ENCODE data around the gene LCE3C. TPM values are rescaled to one million over a fixed set of nuclear protein-coding genes. Genes with fewer than 3 reads are reported as not detected.
"Not testable (repeated sequence)": the region's sequence is repeated elsewhere in the genome, so short reads cannot be mapped to it uniquely, and the experiment has no call there.

LCE3C gene, protein sequence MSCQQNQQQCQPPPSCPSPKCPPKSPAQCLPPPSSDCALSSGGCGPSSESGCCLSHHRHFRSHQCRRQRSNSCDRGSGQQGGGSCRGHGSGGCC
- total RNA-seq = not detected

- Mint-ChIP-seq H3K4me3 (no peak within 1 kb of the TSS), H3K27me3 (ENCODE audit: low read depth) (no peaks in the 10 kb centered on the region), H3K9me3 (no peaks in the 10 kb centered on the region), H3K36me3 (ENCODE audit: insufficient read depth) (no peaks in the 10 kb centered on the region), H3K4me1 (ENCODE audit: low read depth) (no peaks in the 10 kb centered on the region)
- no peak for ATAC-seq
- DNase-seq = no peak
These were observed at the start of gene LCE3C for GRCh38 chr1:152599934-152600333. LCE3C (plus strand) TSS chr1:152600234; CDS start chr1:152600732, 498 bp downstream.

DNA sequence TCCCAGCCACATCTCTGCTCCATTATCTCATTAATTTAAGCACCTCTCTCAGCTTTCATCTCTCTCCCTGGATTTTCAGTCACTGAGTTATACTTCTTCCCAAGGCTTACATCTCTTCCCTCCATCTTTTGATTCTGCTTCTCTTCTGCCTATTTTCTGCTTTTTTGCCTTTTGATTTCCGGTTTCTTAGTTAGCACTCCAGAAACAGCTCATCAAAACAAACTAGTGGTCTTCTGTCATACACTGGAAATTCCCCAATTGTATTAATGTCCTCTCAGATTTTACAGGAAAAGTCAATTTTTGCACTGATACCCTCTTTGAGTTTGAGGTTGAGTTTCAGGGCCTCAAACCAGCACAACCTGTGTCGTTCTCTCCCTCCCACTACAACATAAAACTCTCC lies 34.9 kb upstream of the LCE3C start:
- Mint-ChIP-seq H3K4me1 (ENCODE audit: low read depth) (no peaks in the 10 kb centered on the region), H3K4me3 (no peak overlapping the region), H3K9me3 (peaks cover 15% of the 10 kb centered on the region), H3K36me3 (ENCODE audit: insufficient read depth) (no peaks in the 10 kb centered on the region), H3K27me3 (ENCODE audit: low read depth) (peaks cover 9% of the 10 kb centered on the region)
- DNase-seq = no peak
- ATAC-seq = no peak

DNA sequence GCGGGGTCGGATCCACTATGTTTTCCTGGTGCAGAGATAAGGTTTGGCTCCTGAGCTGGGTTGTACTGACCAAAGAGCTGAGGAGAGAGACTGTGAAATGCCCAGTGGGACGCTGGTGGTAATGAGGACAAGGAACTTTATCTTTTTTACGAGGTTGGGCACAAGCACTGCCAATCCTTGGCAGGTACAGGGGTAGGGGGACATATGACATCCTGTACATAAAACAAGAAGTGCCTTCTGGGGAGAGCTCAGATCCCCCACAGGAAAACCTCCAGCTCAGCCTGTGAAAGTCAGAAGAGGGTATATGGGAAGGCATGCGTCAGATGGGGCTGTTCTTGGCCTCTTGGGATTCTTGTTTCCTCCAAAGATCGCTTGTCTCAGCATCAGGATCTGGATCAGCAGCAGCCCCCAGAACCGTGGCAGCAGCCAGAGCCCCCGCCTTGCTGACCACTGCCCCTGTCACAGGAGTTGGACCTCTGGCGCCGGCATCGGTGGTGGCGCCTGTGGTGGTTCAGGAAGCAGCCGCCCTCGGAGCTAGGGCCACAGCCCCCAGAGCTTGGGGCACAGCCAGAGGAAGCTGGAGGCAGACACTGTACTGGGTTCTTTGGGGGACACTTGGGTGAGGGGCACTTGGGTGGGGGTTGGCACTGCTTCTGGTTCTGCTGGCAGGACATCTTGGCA lies 34.4 kb upstream of the LCE3C start:
- DNase-seq (no peak), ATAC-seq (no peak)
- Mint-ChIP-seq H3K4me1 (ENCODE audit: low read depth) (no peaks in the 10 kb centered on the region), H3K4me3 (no peak overlapping the region), H3K9me3 (peaks cover 17% of the 10 kb centered on the region), H3K36me3 (ENCODE audit: insufficient read depth) (no peaks in the 10 kb centered on the region), H3K27me3 (ENCODE audit: low read depth) (peaks cover 9% of the 10 kb centered on the region)

DNA sequence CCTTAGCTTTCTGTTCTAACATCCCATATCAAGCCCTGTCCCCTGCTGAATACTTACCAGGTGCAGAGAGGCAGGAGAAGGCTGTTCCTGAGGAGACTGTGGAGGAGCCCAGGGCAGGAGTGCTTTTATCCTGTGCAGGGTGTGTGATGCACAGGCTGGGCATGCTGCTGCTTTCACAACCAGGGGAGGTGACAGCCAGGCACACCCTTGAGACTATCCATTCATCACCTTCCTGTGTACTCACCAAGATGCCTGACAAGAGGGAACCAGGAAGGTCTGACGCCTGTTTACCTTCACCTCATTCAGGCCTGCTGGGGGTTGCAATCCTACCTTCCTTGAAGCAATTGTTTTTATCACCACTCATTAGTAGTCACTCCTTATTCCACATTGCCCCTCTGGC lies 33.4 kb upstream of the LCE3C start, which contains the start of gene LCE3E:
TSS of gene LCE3E (minus strand) at position 100 of the 400 bp plus-strand sequence. CDS start 572 bp downstream, outside the sequence.
- ATAC-seq = no peak
- H3K9me3 Mint-ChIP-seq = peaks cover 20% of the 10 kb centered on the region

DNA sequence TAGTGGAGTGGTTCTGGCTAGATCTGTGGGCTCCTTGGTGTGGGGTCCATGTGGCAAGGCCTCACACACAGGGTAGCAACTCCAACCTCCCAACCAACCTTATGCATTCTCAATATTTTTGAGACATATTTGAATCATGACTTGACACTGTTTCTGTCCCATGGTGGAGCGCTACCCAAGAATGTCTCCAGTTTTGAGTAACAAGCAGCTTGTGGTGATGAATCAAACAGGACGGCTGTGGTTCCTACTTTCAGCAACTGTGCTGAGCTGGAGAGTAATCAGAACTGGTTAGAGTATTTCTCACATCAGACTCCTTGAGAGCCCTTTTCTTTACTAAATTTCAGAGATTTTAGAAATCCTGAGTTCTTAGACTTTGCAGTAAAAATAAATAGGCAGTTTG lies 22.9 kb upstream of the LCE3C start:
- Mint-ChIP-seq H3K4me1 (ENCODE audit: low read depth) (no peaks in the 10 kb centered on the region), H3K36me3 (ENCODE audit: insufficient read depth) (no peaks in the 10 kb centered on the region), H3K4me3 (no peak overlapping the region), H3K9me3 (no peaks in the 10 kb centered on the region), H3K27me3 (ENCODE audit: low read depth) (peaks cover 33% of the 10 kb centered on the region)
- ATAC-seq = no peak
- no peak for DNase-seq

More for the DNA sequence above, 33.4 kb upstream of the LCE3C start, which contains the start of gene LCE3E:
- H3K36me3 Mint-ChIP-seq (ENCODE audit: insufficient read depth) = no peaks in the 10 kb centered on the region
- no peak within 1 kb of the TSS for H3K4me3 Mint-ChIP-seq
- peaks cover 13% of the 10 kb centered on the region for H3K27me3 Mint-ChIP-seq (ENCODE audit: low read depth)
- DNase-seq = no peak
- no peaks in the 10 kb centered on the region for H3K4me1 Mint-ChIP-seq (ENCODE audit: low read depth)

GRCh38 chr1:152579526-152579925 lies 20.5 kb upstream of the LCE3C start:
- H3K4me3 Mint-ChIP-seq; H3K4me1 Mint-ChIP-seq (ENCODE audit: low read depth); H3K9me3 Mint-ChIP-seq; ATAC-seq; H3K36me3 Mint-ChIP-seq (ENCODE audit: insufficient read depth); DNase-seq: not testable (repeated sequence)
- peaks cover 22% of the 10 kb centered on the region for H3K27me3 Mint-ChIP-seq (ENCODE audit: low read depth)

DNA sequence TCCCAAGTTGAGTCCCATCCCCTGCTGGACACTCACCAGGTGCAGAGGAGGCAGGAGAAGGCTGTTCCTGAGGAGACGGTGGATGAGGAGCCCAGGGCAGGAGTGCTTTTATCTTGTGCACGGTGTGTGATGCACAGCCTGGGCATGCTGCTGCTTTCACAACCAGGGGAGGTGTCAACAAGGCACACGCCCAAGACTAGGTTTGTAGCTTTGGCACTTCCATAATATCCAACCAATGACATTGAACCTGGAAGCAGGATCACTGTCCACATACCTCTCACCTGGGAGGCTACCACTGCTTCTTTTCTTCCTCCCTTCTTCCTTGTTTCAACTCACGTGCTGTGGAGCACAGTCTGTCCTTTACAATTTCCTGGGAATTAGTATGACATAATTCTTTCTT lies 19.6 kb upstream of the LCE3C start, which contains the start of gene LCE3D:
TSS of gene LCE3D (minus strand) at position 84 of the 400 bp plus-strand sequence. CDS start 580 bp downstream, outside the sequence.
- ATAC-seq (no peak), DNase-seq (no peak)
- no peaks in the 10 kb centered on the region for H3K36me3 Mint-ChIP-seq (ENCODE audit: insufficient read depth)
- H3K9me3 Mint-ChIP-seq = no peaks in the 10 kb centered on the region
- no peaks in the 10 kb centered on the region for H3K4me1 Mint-ChIP-seq (ENCODE audit: low read depth)
- no peak within 1 kb of the TSS for H3K4me3 Mint-ChIP-seq
- H3K27me3 Mint-ChIP-seq (ENCODE audit: low read depth) = peaks cover 22% of the 10 kb centered on the region

DNA sequence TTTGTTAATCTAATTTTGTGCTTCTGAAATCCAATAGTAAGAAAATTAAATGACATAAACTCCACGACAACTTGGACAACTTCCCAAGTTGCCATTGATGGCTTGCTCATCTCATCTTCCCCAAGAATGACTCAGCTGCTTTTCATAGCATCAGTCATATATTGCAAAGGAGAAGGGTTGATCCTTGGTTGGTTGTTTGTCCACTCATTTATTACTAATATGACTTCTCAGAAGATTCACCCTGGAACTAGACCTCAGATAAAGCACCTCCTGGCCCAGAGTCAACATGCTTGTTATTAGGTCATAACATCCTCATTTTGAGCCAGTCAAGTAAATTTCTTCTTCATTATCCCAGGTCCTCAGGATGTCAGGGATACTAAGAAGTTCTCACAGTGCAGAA lies 17.4 kb upstream of the LCE3C start:
- Mint-ChIP-seq H3K27me3 (ENCODE audit: low read depth) (peaks cover 13% of the 10 kb centered on the region), H3K4me3 (no peak overlapping the region), H3K4me1 (ENCODE audit: low read depth) (no peaks in the 10 kb centered on the region), H3K36me3 (ENCODE audit: insufficient read depth) (no peaks in the 10 kb centered on the region), H3K9me3 (no peaks in the 10 kb centered on the region)
- DNase-seq (no peak), ATAC-seq (no peak)

- ATAC-seq = no peak
- Mint-ChIP-seq H3K9me3 (no peaks in the 10 kb centered on the region), H3K4me1 (ENCODE audit: low read depth) (no peaks in the 10 kb centered on the region), H3K36me3 (ENCODE audit: insufficient read depth) (no peaks in the 10 kb centered on the region), H3K4me3 (no peak overlapping the region), H3K27me3 (ENCODE audit: low read depth) (peaks cover 1% of the 10 kb centered on the region)
- DNase-seq = no peak
These were observed 14.4 kb upstream of the LCE3C start for GRCh38 chr1:152585586-152585985.

GRCh38 chr1:152596986-152597385 lies 3.0 kb upstream of the LCE3C start:
- Mint-ChIP-seq H3K4me3 (no peak overlapping the region), H3K9me3 (no peaks in the 10 kb centered on the region), H3K4me1 (ENCODE audit: low read depth) (no peaks in the 10 kb centered on the region), H3K36me3 (ENCODE audit: insufficient read depth) (no peaks in the 10 kb centered on the region), H3K27me3 (ENCODE audit: low read depth) (no peaks in the 10 kb centered on the region)
- DNase-seq = no peak
- no peak for ATAC-seq

DNA sequence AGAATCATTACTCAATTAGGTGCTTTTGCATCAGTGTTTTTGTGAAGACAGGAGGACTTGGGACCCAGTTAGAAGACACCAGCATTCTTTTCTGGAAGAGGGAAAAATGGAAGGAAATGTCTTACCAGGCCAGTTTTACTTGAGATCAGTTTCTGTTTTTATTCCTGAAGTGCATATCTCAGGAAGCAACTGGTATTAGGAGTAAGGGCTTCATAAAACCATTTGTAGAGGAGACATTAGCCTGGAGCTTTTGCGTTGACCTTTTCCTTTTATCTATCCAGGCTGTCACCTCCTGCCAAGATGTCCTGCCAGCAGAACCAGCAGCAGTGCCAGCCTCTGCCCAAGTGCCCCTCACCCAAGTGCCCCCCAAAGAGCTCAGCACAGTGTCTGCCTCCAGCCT lies 13.5 kb downstream of the LCE3C start, which contains the start of gene LCE3B:
TSS of gene LCE3B (plus strand) at position 301 of the 400 bp plus-strand sequence. CDS start at position 301, 0 bp downstream.
- no peak for DNase-seq
- peaks cover 8% of the 10 kb centered on the region for H3K9me3 Mint-ChIP-seq
- no peaks in the 10 kb centered on the region for H3K4me1 Mint-ChIP-seq (ENCODE audit: low read depth)
- no peak for ATAC-seq
- no peak within 1 kb of the TSS for H3K4me3 Mint-ChIP-seq
- no peaks in the 10 kb centered on the region for H3K27me3 Mint-ChIP-seq (ENCODE audit: low read depth)
- H3K36me3 Mint-ChIP-seq (ENCODE audit: insufficient read depth) = no peaks in the 10 kb centered on the region

- Mint-ChIP-seq H3K9me3 (peaks cover 10% of the 10 kb centered on the region), H3K36me3 (ENCODE audit: insufficient read depth) (no peaks in the 10 kb centered on the region), H3K4me1 (ENCODE audit: low read depth) (peaks cover 3% of the 10 kb centered on the region), H3K27me3 (ENCODE audit: low read depth) (peaks cover 16% of the 10 kb centered on the region), H3K4me3 (no peak overlapping the region)
- DNase-seq (no peak), ATAC-seq (no peak)
These were observed 22.0 kb downstream of the LCE3C start for GRCh38 chr1:152621993-152622392.

DNA sequence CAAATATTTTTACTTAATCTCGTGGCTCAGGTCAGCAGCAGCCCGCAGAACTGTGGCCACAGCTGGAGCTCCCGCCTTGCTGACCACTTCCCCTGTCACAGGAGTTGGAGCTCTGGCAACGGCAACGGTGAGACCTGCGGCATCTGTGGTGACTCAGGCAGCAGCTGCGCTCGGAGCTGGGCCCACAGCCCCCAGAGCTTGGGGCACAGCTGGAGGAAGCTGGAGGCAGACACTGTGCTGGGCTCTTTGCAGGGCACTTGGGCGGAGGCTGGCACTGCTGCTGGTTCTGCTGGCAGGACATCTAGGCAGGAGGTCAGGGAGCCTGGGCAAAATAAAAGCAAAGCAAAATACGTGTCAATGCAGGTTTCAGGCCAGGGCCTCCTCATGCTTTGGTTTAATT lies 22.8 kb downstream of the LCE3C start, which contains the start of gene LCE3A:
TSS of gene LCE3A (minus strand) at position 301 of the 400 bp plus-strand sequence. CDS start at position 301, 0 bp downstream.
- Mint-ChIP-seq H3K9me3 (peaks cover 5% of the 10 kb centered on the region), H3K36me3 (ENCODE audit: insufficient read depth) (no peaks in the 10 kb centered on the region)
- no peak for DNase-seq

GRCh38 chr1:152623203-152623844 lies 23.3 kb downstream of the LCE3C start:
- Mint-ChIP-seq H3K4me3 (no peak overlapping the region), H3K36me3 (ENCODE audit: insufficient read depth) (no peaks in the 10 kb centered on the region), H3K9me3 (peaks cover 4% of the 10 kb centered on the region), H3K27me3 (ENCODE audit: low read depth) (peaks cover 24% of the 10 kb centered on the region), H3K4me1 (ENCODE audit: low read depth) (peaks cover 3% of the 10 kb centered on the region)
- no peak for DNase-seq
- peak in 1 of 2 donors; percentile 51 for ATAC-seq

More for the DNA sequence above, 22.8 kb downstream of the LCE3C start, which contains the start of gene LCE3A:
- H3K4me3 Mint-ChIP-seq = no peak within 1 kb of the TSS
- peaks cover 23% of the 10 kb centered on the region for H3K27me3 Mint-ChIP-seq (ENCODE audit: low read depth)
- ATAC-seq = no peak
- H3K4me1 Mint-ChIP-seq (ENCODE audit: low read depth) = peaks cover 3% of the 10 kb centered on the region
